A549 (cell line): ENCODE data around the gene FRMD4A.

ENCODE experiments used
- CEBPB ChIP-seq, 2 experiments: fragments of >200 bp in 1 of 2; sonication (Bioruptor Twin) in 1 of 2; formaldehyde crosslinking in 1 of 2; IDR thresholded peaks; 2 replicates each; pipeline ENCODE4 v1.6.1; 2012 to 2016
- HOXA7 ChIP-seq: fragments of 250-450 bp; sonication (Bioruptor Pico); IDR thresholded peaks from 2 replicates; pipeline ENCODE4 v1.5.0; 2020; ENCODE audit warnings: mild to moderate bottlenecking, moderate library complexity
- JUNB ChIP-seq: fragments of >200 bp; sonication (Bioruptor Twin); formaldehyde crosslinking; IDR thresholded peaks from 2 replicates; pipeline ENCODE4 v1.6.1; 2016
- KDM1A ChIP-seq: fragments of 200-600 bp; sonication (generic); IDR thresholded peaks from 2 replicates; pipeline ENCODE4 v1.6.1; 2016; ENCODE audit warnings: low read depth, mild to moderate bottlenecking
- MAFK ChIP-seq: fragments of 450-650 bp; IDR thresholded peaks from 2 replicates; pipeline ENCODE4 v1.6.1; 2014; ENCODE audit not compliant: partially characterized antibody
- NPAS2 ChIP-seq: fragments of 250-450 bp; sonication (Bioruptor Pico); IDR thresholded peaks from 2 replicates; pipeline ENCODE4 v1.8.0; 2022; ENCODE audit warnings: mild to moderate bottlenecking, moderate library complexity, borderline replicate concordance
- POLR2A ChIP-seq: IDR thresholded peaks from 2 replicates; pipeline ENCODE4 v1.6.1; 2012; ENCODE audit warnings: mild to moderate bottlenecking, low read length
- RAD21 ChIP-seq, 2 experiments: fragments of >200 bp in 1 of 2; sonication (Bioruptor Twin) in 1 of 2; formaldehyde crosslinking in 1 of 2; IDR thresholded peaks in 1 of 2; conservative IDR thresholded peaks in 1 of 2; 2 replicates in 1 of 2; 3 replicates in 1 of 2; pipeline ENCODE4 v1.6.1; 2012 to 2018; ENCODE audit warnings: inconsistent platforms in 1 of 2
- TF ChIP-seq, protein P1 (sequence below): fragments of >200 bp; sonication (Bioruptor Twin); formaldehyde crosslinking; IDR thresholded peaks from 3 replicates; pipeline ENCODE4 v1.5.1; 2016
- TF ChIP-seq, protein P2 (sequence below): IDR thresholded peaks from 2 replicates; pipeline ENCODE4 v1.6.1; 2012

DNA sequence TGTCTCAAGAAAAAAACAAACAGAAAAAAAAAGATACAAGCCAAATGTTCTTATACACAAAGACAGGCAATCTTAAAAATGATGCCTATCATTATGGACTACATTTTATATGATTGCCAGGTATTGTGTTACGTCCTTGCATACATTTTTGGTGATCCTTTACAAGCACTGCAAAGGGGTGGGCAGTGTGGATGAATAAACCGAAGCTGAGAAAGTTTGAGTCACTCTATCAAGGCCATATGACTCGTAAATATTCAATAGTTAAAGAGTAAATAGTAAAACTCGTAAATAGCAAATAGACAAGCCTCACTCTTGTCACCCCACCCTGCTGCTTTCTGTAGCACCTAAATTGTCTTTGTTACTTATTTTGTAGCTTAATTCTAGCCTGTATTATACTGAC lies 326.2 kb downstream of the FRMD4A start:
- TF ChIP-seq, protein P1, sequence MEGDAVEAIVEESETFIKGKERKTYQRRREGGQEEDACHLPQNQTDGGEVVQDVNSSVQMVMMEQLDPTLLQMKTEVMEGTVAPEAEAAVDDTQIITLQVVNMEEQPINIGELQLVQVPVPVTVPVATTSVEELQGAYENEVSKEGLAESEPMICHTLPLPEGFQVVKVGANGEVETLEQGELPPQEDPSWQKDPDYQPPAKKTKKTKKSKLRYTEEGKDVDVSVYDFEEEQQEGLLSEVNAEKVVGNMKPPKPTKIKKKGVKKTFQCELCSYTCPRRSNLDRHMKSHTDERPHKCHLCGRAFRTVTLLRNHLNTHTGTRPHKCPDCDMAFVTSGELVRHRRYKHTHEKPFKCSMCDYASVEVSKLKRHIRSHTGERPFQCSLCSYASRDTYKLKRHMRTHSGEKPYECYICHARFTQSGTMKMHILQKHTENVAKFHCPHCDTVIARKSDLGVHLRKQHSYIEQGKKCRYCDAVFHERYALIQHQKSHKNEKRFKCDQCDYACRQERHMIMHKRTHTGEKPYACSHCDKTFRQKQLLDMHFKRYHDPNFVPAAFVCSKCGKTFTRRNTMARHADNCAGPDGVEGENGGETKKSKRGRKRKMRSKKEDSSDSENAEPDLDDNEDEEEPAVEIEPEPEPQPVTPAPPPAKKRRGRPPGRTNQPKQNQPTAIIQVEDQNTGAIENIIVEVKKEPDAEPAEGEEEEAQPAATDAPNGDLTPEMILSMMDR = no peak
- TF ChIP-seq POLR2A = no peak
- no peak for TF ChIP-seq NPAS2 (CRISPR knock-in tag)
- TF ChIP-seq JUNB = no peak
- TF ChIP-seq, protein P2, sequence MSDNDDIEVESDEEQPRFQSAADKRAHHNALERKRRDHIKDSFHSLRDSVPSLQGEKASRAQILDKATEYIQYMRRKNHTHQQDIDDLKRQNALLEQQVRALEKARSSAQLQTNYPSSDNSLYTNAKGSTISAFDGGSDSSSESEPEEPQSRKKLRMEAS = no peak
- no peak for TF ChIP-seq RAD21 (conservative IDR thresholded peaks at IDR 0.05 in 1 of 2, IDR thresholded peaks at IDR 0.05 in 1 of 2)
- TF ChIP-seq KDM1A = no peak
- no peak for TF ChIP-seq HOXA7
- TF ChIP-seq CEBPB (IDR thresholded peaks at IDR 0.05) = no peak
- TF ChIP-seq MAFK = no peak
